Skin epidermis (tissue), 12 donors: ENCODE measurements around the gene ZNF287.
"Not testable (repeated sequence)": the region's sequence is repeated elsewhere in the genome, so short reads cannot be mapped to it uniquely, and the experiment has no call there.

Source experiments
- H3K27ac ChIP-seq, 21 experiments: fragments of 200-600 bp; sonication (generic) in 11 of 21; one replicate each; pipeline ENCODE4 v1.5.0; 2020; ENCODE audit warnings: mild to moderate bottlenecking in 3 of 21, inconsistent platforms in 2 of 21, moderate library complexity in 2 of 21
- H3K4me3 ChIP-seq, 7 experiments: fragments of 200-600 bp; sonication (generic) in 2 of 7; one replicate each; pipeline ENCODE4 v1.5.0; 2020; ENCODE audit warnings: inconsistent platforms in 2 of 7, mild to moderate bottlenecking in 2 of 7, moderate library complexity in 1 of 7

ZNF287 gene

DNA sequence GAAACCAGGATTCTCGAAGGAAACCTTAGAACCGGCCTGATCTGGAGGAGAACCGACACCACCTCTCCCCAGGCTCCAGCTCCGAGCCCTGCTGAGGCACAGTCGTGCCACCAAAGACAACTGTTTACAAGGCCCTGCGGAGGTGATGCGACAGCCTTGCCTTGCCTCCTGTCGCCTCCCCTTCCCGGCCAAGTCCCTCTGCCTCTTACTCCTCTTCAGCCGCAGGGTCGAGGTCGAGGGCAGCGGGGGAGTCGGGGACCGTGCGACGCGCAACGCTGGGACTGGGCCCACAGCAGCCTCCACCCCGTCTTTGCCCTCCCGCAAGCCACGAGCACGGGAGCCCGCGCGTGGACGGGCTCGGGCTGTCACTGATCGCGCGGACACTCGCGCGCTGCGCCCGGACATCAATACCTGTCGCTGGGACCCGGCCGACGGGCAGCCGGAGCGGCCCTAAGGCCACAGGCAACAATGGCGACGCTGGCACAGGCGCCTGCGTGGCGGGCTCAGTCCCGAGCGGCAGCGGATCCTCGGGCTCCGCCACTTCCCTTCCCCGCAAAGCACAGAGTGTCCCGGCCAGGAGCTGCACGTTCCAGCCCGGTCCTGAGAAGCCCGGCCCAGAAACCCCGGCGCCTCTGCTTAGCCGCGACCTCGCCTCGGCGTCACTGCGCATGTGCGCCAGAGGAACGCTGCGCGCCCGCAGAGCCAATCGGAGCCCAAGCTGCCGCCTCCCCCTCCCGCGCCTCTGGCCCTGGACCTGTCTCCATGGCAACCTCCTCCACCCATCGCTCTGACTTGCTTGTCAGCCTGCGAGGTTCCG is at the start of gene ZNF287:
ZNF287 (minus strand) TSS at position 664 of the 817 bp plus-strand sequence. CDS start 1,473 bp downstream, outside the sequence.
- Histone ChIP-seq H3K27ac (peak within 1 kb of the TSS in 18 of 21 experiments; percentile 4 to 81 (median 53)), H3K4me3 (peak within 1 kb of the TSS; percentile 37 to 83 (median 62))

DNA sequence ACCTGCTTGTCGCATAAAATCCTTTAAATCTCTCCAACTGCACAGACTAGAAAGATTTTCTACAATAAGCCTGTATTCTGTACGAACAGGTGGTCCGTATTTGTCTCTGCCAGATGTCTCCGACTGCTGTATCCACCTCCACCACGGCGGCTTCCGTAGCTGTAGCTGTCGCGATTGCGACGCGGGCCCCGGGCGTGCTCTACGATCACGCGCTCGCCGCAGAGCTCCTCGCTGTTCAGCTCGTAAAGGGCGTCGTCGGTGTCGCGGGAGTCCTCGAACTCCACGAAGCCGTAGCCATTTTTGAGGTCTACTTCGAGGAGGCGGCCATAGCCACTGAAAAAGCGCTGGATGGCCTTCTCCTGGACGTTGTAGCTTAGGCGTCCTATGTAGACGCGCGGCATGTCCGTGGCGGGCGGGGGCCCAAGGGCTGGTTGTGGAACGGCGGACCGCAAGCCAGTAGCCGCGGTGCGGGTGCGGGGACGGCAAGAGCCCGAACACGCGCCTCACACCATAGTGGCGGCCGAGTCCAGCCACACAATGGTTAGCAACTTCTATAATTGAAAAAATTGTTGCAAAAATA is 48.6 kb upstream of the ZNF287 start:
- Histone ChIP-seq H3K27ac (no peak overlapping the region), H3K4me3 (no peak overlapping the region)

DNA sequence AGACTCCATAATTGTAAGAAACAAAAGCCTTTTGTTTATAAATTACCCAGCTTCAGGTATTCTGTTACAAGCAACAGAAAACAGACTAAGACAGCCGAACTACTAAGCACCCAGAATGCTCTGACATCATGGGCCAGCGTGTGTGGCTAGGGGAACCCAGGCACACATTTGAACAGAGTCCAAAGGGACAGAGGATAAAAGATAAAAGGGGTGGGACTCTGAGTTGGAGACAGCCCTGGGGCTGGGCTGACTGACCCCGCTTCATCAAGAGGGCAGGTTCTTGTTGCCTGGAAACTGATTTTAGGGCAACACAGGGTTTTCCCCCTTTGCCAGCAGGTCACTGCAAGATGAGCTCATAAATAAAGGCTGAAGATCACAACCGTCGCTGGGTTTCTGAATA is 30.5 kb upstream of the ZNF287 start:
- Histone ChIP-seq H3K4me3 (no peak overlapping the region), H3K27ac (no peak overlapping the region)

DNA sequence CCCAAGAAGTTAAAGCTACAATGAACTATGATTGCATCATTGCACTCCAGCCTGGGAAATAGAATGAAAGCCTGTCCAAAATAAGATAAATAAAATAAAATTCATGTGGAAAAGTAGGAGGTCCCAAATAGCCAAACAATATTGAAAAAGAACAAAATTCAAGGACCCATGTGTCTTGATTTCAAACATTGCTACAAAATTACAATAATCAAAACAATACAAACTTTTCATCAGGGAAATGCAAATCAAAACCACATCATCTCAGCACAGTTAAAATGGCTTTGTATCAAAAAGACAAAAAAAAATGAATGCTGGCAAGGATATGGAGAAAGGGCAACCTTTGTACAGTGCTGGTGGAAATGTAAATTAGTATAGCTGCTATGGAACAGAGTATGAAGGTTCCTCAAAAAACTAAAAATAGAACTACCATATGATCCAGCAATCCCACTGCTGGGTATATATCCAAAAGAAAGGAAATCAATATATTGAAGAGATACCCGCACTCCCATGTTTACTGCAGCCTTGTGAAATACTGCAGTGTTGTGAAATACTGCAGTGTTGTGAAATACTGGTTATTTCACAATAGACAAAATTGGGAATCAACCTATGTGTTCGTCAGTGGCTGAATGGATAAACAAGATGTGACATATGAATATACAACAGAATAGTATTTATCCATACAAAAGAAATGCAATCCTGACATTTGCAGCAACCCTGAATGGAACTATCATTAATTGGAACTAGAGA is 24.5 kb upstream of the ZNF287 start:
- Histone ChIP-seq H3K4me3 (no peak overlapping the region), H3K27ac (no peak overlapping the region)

DNA sequence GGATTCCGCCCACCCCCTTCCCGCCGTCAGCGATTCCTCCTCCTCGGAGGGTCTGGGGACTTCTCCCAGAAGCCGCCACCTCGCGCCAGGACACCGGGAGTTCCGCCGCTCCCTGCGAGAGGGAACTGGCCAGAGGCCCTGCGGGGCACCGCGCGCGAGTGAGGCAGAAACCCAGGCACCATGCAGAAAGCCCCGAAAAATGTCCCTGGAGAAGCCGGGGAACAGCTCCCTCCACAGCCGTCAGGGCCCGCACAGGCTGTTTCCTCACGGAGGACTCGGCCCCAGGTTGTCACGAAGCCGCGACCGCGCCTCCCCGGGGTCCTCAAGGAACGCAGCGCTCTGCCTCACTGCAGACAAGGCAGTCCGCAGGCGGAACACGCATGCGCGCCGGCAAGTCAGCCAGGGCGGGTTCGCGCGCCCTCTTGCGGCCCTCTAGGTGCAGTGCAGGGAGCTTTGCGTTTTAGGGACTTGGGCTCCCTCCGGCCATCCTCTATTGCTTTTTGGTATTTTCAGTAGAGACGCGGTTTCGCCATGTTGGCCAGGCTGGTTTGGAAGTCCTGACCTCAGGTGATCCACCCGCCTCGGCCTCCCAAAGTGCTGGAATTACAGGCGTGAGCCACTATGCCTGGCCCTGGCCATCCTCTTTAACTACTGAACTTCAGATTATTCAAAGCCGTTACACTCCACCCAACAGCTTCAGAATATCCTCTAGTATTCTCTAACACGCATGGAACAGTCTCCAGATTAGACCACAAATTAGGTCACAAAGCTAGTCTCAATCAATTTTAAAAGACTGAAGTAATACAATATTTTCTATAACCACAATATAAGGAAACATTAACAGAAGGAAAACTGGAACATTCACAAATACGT is 20.3 kb upstream of the ZNF287 start:
- peak overlapping the region in 13 of 21 experiments; percentile 15 to 78 (median 57) for H3K27ac ChIP-seq

DNA sequence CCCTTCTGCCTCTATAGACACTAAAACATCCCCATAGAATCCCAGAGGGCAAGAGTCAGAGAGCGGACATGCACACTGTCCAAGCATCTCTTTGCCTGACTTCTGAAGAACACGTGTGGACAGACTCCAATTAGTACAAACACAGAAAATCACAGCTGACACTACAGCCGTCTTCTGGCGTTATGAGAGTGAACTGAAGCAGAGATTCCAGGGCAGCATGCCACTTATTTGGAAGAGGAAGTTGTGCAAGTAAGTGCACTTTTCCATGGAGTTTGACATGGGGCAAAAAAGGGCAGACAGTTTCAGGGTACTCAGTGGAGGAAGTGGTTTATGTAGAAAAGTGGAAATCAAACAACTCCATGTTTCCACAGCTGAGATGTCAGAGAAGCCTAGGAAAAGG is 16.8 kb upstream of the ZNF287 start:
- no peak overlapping the region for H3K27ac ChIP-seq
- H3K4me3 ChIP-seq = no peak overlapping the region

More for the DNA sequence above, 20.3 kb upstream of the ZNF287 start:
- peak overlapping the region; percentile 33 to 52 (median 50) for H3K4me3 ChIP-seq

DNA sequence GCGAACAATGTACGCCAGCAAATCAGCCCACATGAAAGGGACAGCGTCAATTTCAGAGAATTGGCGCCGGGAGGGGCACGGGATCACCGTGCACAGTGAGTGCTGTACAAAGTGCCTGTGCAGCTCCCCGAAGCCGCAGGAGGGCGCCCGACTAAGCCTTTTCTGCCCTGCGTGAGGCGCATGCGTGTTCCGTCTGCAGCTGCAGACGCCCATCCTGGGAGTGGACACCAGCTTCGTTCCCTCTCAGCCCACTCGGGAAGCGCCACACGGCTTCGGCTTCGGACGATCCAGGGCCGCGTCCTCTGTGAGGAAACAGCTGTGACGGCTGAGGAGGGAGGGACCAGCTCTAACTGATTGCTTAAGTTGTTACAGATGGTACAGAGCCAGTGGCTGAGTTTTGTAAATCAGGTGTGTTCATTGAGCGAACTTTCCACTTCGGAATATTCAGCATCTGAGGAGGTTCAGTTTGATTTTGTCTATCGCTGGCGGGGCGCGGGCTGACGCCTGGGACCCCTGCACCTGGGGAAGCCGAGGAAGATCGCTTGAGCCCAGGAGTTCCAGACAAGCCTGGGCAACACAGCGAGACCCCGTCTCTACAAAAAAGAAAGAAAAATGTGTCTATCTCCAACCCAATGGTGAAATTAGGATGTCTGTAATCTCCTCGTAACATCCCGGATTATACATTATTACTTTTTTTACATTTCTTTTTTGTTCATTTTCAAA is 15.4 kb upstream of the ZNF287 start:
- Histone ChIP-seq H3K4me3 (peak overlapping the region in 6 of 7 experiments; percentile 10 to 35 (median 22)), H3K27ac (peak overlapping the region in 3 of 21 experiments; percentile 3 to 19 (median 3))

DNA sequence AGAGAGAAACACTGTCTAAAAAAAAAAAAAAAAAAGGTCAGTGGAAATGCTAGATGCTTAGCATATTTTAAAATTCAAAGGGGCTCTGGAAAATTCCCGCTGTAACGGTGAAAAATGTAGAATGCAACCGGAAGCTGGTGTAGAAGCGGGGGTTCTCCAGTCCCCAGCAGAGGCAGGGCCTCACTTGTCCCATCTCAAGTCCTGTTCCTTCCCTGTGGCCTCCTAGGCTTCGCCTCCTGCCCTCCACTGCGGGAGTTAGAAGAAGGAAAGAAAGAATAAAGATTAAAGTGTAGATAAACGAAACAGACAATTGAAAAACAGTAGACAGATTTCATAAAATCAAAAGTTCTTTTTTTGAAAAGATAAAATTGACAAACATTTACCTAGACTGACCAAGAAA is 14.8 kb upstream of the ZNF287 start:
- no peak overlapping the region for H3K27ac ChIP-seq
- H3K4me3 ChIP-seq = peak overlapping the region in 1 of 7 experiments; percentile 35

DNA sequence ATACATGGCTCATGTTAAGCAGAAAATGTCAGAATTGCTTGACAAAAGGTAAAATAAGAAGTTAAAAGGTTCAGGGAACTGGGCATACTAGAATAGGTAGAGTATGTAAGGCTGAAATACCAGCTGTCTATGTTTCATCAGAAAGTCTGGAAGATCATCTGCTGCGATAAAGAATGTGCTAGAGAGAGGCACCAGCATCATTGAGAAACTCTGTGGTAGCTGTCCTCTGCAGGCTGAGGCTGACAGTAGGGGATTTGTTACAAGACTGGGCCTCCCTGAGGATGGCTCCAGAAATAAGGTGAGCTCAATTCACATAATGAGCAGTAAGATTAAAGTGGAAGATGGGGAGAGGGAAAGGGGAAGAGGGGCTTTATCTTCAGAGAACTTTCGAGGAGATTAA is 4.5 kb upstream of the ZNF287 start:
- Histone ChIP-seq H3K4me3 (no peak overlapping the region), H3K27ac (no peak overlapping the region)

DNA sequence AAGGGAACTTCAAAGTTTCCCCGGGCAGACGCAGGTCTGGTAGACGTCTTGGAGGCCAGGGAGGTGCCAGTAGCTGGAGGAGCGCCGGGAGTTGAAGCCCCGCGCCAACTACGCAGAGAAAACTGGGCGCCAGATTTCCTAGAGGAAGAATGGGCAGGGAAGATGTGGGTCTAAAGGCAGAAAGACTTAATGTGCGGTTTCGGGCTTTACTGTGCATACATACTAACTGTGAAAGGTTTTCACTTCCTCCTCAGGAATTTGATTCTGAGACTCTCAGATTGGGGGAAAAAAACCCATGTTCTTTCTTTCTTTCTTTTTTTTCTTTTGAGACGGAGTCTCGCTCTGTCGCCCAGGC is 331 bp upstream of the ZNF287 start:
- peak overlapping the region in 5 of 7 experiments; percentile 55 to 83 (median 73) for H3K4me3 ChIP-seq
- peak overlapping the region in 2 of 21 experiments; percentile 47 to 78 for H3K27ac ChIP-seq

DNA sequence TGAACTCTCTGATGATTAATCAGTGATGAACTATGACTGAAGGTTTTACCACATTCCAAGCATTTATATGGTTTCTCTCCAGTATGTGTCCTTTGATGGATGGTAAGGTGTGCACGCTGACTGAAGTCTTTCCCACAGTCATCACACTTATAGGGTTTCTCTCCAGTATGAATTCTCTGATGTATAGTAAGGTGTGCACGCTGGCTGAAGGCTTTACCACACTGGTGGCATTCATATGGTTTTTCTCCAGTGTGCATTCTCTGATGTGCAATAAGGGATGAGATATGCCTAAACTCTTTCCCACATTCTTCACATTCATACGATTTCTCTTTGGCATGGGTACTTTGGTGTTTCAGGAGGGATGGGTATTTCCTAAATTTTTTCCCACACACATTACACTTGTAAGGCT is 16.4 kb downstream of the ZNF287 start:
- no peak overlapping the region for H3K27ac ChIP-seq
- H3K4me3 ChIP-seq = no peak overlapping the region

DNA sequence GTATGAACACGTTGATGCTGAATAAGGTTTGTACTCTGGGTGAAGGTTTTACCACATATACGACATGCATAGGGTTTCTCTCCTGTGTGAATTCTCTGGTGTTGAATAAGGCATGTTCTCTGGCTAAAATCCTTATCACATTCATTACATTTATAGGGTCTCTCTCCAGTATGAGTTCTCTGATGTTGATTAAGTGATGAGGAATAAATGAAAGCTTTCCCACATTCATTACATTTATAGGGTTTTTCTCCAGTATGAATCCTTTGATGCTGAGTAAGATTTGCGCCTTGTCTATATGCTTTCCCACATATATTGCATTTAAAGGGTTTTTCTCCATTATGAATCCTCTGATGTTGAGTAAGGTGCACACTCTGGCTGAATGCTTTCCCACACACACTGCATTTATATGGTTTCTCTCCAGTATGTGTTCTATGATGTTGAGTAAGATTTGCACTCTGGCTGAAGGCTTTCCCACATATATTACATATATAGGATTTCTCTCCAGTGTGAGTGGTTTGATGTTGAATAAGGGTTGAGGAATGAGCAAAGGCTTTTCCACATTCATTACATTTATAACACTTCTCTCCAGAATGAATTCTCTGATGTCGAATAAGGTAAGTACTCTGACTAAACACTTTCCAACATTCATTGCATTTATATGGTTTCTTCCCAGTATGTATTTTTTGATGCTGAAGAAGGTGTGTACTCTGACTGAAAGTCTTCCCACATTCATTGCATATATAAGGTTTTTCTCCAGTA is 16.9 kb downstream of the ZNF287 start:
- Histone ChIP-seq H3K27ac (no peak overlapping the region), H3K4me3 (no peak overlapping the region)

DNA sequence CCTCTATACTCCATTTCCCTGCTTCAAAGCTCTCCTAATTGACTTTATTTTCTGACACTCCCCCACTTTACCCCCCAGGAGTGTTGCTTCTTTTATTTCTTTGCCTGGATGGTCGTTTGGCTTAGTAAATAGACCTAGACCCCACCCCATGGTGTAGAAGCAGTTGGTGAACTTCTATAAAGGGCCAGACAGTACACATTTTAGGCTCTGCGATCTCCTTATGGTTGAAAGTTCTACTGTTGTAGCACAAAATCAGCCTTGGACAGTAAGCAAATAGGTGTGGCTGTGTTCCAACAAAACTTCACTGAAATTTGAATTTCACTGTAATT is 31.9 kb downstream of the ZNF287 start:
- Histone ChIP-seq H3K27ac (peak overlapping the region in 4 of 21 experiments; percentile 11 to 96 (median 88)), H3K4me3 (no peak overlapping the region)

DNA sequence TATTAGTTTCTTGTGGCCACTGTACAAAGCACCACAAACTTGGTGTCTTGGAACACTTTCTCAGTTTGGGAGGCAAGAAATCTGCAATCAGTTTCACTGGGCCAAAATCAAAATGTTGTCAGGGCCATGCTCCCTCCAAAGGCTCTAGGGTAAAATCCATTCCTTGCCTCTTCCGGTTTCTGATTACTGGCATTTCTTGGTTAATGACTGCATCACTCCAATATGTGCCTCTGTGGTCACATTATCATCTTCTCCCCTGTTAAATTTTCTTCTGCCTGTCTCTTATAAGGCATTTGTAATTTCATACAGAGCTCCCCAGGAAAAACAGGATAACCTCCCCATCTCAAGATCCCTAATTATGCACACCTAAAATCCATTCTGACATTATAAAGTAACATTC is 34.8 kb downstream of the ZNF287 start:
- Histone ChIP-seq H3K27ac (no peak overlapping the region), H3K4me3 (no peak overlapping the region)

DNA sequence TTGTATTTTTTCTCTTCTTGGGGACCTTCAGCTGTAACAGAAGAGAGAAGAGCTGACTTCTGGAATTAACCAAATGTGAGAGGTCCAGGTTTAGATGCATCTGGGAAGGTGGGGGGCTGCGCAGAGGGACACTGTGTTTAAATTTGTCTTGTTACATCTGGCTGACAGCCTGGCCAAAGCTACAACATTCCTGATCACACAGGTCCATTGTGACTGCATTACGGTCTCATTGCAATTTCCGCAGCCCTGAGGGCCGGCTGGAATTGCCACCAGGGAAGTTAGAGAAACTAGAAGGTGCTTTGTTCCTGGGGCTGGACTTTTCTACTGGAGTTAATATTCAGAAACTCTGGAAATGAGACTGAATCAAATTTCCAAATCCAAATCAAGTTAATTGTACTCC is 39.1 kb downstream of the ZNF287 start:
- no peak overlapping the region for H3K27ac ChIP-seq
- no peak overlapping the region for H3K4me3 ChIP-seq

DNA sequence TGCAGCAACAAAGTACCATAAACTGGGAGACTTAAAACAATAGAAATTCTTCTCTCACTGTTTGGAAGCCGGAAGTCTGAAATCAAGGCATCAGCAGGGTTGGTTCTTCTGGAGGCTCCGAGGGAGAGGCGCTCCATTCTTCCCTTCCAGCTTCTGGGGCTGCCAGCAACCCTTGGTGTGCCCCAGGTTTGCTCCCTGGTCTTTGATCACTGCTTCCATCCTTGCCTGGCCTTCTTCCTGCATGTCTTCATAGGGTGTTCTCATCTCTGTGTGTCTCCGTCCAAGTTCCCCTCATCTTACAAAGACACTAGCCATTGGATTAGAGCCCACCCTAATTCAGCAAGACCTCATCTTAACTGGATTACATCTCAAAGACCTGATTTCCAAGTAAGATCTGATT is 41.7 kb downstream of the ZNF287 start:
- Histone ChIP-seq H3K4me3 (no peak overlapping the region), H3K27ac (no peak overlapping the region)

DNA sequence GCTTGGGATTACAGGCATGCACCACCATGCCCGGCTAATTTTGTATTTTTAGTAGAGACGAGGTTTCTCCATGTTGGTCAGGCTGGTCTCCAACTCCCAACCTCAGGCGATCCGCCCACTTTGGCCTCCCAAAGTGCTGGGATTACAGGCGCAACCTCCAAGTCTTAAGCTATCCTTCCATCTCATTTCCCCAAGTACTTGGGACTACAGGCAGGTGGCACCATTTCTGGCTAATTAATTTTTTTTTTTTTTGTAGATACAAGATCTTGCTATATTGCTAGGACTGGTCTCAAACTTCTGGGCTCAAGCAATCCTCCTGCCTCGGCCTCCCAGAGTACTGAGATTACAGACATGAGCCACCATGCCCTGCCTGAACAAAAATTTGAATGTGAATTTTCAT is 43.4 kb downstream of the ZNF287 start:
- H3K27ac ChIP-seq, H3K4me3 ChIP-seq: not testable (repeated sequence)

DNA sequence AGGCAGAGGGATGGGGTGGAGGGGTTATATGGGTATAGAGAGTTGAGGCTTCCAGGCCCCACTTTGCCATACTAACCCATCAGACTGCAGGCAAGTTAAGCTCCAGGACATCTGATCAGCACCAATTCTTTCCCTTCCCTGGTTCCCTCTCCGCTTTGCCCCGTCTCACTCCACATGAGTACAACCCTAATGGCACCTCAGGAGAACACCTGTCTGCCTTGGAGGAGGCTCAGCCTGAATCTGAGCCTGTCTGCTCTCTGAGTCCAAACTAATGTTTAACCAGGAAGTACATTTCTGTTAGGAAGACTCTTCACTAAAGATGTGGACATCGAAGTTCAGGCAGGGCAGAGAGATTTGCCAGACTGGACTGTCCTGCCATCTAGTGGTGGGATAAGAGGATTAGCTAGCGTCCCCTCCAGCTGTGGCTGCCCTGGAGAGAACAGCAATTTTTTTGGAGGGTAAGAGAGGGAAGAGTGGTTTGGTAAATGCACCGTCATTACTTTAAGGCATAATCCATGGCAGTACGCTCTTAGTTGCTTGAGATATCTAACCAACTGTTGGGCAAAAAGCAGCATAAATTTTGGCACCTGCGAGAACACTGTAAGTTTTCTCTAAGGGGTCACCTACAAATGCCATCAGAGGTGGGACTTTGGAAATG is 47.8 kb downstream of the ZNF287 start:
- no peak overlapping the region for H3K27ac ChIP-seq
- H3K4me3 ChIP-seq = no peak overlapping the region
